ENCODE measurements around the gene AMH.
A peak's percentile ranks its signal among the peaks of the same experiment; 100 is the strongest.

AMH gene

GRCh38 chr19:2242816-2243215 lies 6.3 kb upstream of the AMH start:
- no peak for DNase-seq
- Histone ChIP-seq H3K9me3 (ENCODE audit: insufficient read depth, low read depth, low read length) (peaks cover 4% of the 10 kb centered on the region), H2AK5ac (ENCODE audit: low read length) (no peak overlapping the region), H2BK12ac (ENCODE audit: low read length) (no peak overlapping the region), H2AFZ (ENCODE audit: insufficient read depth, low read length, poor library complexity) (no peak overlapping the region), H2BK120ac (ENCODE audit: insufficient read depth, low read length, poor library complexity) (no peak overlapping the region), H4K91ac (ENCODE audit: low read depth, low read length) (no peak overlapping the region), H3K18ac (ENCODE audit: low read length) (peak overlapping the region; percentile 15), H3K14ac (ENCODE audit: low read length) (no peak overlapping the region), H3K79me2 (ENCODE audit: control insufficient read depth, insufficient read depth, low read length, poor library complexity) (peaks cover 32% of the 10 kb centered on the region), H3K4ac (ENCODE audit: low read depth, low read length) (peak overlapping the region; percentile 66), H3K79me1 (ENCODE audit: low read length) (no peaks in the 10 kb centered on the region), H4K12ac (ENCODE audit: low read depth, low read length) (no peak overlapping the region), H3K27ac (ENCODE audit: low read depth, low read length) (no peak overlapping the region), H3K4me2 (ENCODE audit: low read length) (no peak overlapping the region), H4K8ac (ENCODE audit: low read depth, low read length) (no peak overlapping the region), H3K4me3 (ENCODE audit: low read depth, low read length) (no peak overlapping the region), H2BK5ac (ENCODE audit: low read depth, low read length, poor library complexity) (no peak overlapping the region), H3K9ac (ENCODE audit: low read length) (no peak overlapping the region), H3K36me3 (ENCODE audit: control insufficient read depth in 1 of 2, insufficient read depth in 2 of 2, low read length in 2 of 2) (peaks cover 64 to 71% of the 10 kb centered on the region in 2 experiments), H3K4me1 (ENCODE audit: control insufficient read depth in 1 of 2, insufficient read depth in 2 of 2, low read length in 2 of 2) (peaks cover 2 to 6% of the 10 kb centered on the region in 2 experiments), H3K23ac (ENCODE audit: low read length) (no peak overlapping the region), H3K27me3 (ENCODE audit: insufficient read depth, low read length) (no peaks in the 10 kb centered on the region)
- WGBS (ENCODE audit: extremely low coverage, insufficient coverage, insufficient read length) = no CpG with 5 or more reads among the region's 8 CpGs

- no peaks in the 10 kb centered on the region for H3K79me1 ChIP-seq (ENCODE audit: low read length)
- no peak overlapping the region for H3K23ac ChIP-seq (ENCODE audit: low read length)
- peak in 1 of 2 donors; percentile 56 for DNase-seq
- H2AFZ ChIP-seq (ENCODE audit: insufficient read depth, low read length, poor library complexity) = no peak overlapping the region
- no peak overlapping the region for H3K9ac ChIP-seq (ENCODE audit: low read length)
- H3K4me3 ChIP-seq (ENCODE audit: low read depth, low read length) = no peak overlapping the region
- H2BK5ac ChIP-seq (ENCODE audit: low read depth, low read length, poor library complexity) = no peak overlapping the region
- H3K4me1 ChIP-seq (ENCODE audit: control insufficient read depth in 1 of 2, insufficient read depth in 2 of 2, low read length in 2 of 2) = peaks cover 0 to 4% of the 10 kb centered on the region in 2 experiments
- H2BK12ac ChIP-seq (ENCODE audit: low read length) = no peak overlapping the region
- no peak overlapping the region for H3K4ac ChIP-seq (ENCODE audit: low read depth, low read length)
- H3K27ac ChIP-seq (ENCODE audit: low read depth, low read length) = no peak overlapping the region
- H4K8ac ChIP-seq (ENCODE audit: low read depth, low read length) = no peak overlapping the region
- H4K12ac ChIP-seq (ENCODE audit: low read depth, low read length) = no peak overlapping the region
- peaks cover 71 to 73% of the 10 kb centered on the region in 2 experiments for H3K36me3 ChIP-seq (ENCODE audit: control insufficient read depth in 1 of 2, insufficient read depth in 2 of 2, low read length in 2 of 2)
- H4K91ac ChIP-seq (ENCODE audit: low read depth, low read length) = no peak overlapping the region
- peaks cover 27% of the 10 kb centered on the region for H3K79me2 ChIP-seq (ENCODE audit: control insufficient read depth, insufficient read depth, low read length, poor library complexity)
- H3K4me2 ChIP-seq (ENCODE audit: low read length) = no peak overlapping the region
- WGBS (ENCODE audit: extremely low coverage, insufficient coverage, insufficient read length) = no CpG with 5 or more reads among the region's 32 CpGs
- H2BK120ac ChIP-seq (ENCODE audit: insufficient read depth, low read length, poor library complexity) = no peak overlapping the region
- H3K27me3 ChIP-seq (ENCODE audit: insufficient read depth, low read length) = no peaks in the 10 kb centered on the region
- no peak overlapping the region for H3K14ac ChIP-seq (ENCODE audit: low read length)
- peaks cover 5% of the 10 kb centered on the region for H3K9me3 ChIP-seq (ENCODE audit: insufficient read depth, low read depth, low read length)
- H3K18ac ChIP-seq (ENCODE audit: low read length) = peak overlapping the region; percentile 15
- H2AK5ac ChIP-seq (ENCODE audit: low read length) = no peak overlapping the region
Observed at GRCh38 chr19:2243274-2244124, 5.6 kb upstream of the AMH start.

- Histone ChIP-seq H3K27me3 (ENCODE audit: insufficient read depth, low read length) (no peaks in the 10 kb centered on the region), H4K91ac (ENCODE audit: low read depth, low read length) (no peak overlapping the region), H3K27ac (ENCODE audit: low read depth, low read length) (no peak overlapping the region), H3K36me3 (ENCODE audit: control insufficient read depth in 1 of 2, insufficient read depth in 2 of 2, low read length in 2 of 2) (peaks cover 76 to 79% of the 10 kb centered on the region in 2 experiments), H3K9me3 (ENCODE audit: insufficient read depth, low read depth, low read length) (peaks cover 6% of the 10 kb centered on the region), H4K8ac (ENCODE audit: low read depth, low read length) (no peak overlapping the region), H2BK12ac (ENCODE audit: low read length) (no peak overlapping the region), H2BK5ac (ENCODE audit: low read depth, low read length, poor library complexity) (no peak overlapping the region), H3K4ac (ENCODE audit: low read depth, low read length) (no peak overlapping the region), H4K12ac (ENCODE audit: low read depth, low read length) (no peak overlapping the region), H3K18ac (ENCODE audit: low read length) (no peak overlapping the region), H3K4me1 (ENCODE audit: control insufficient read depth in 1 of 2, insufficient read depth in 2 of 2, low read length in 2 of 2) (peaks cover 0 to 3% of the 10 kb centered on the region in 2 experiments), H3K79me2 (ENCODE audit: control insufficient read depth, insufficient read depth, low read length, poor library complexity) (peaks cover 22% of the 10 kb centered on the region), H3K4me3 (ENCODE audit: low read depth, low read length) (no peak overlapping the region), H3K23ac (ENCODE audit: low read length) (no peak overlapping the region), H2AK5ac (ENCODE audit: low read length) (no peak overlapping the region), H3K4me2 (ENCODE audit: low read length) (no peak overlapping the region), H2AFZ (ENCODE audit: insufficient read depth, low read length, poor library complexity) (no peak overlapping the region), H3K9ac (ENCODE audit: low read length) (no peak overlapping the region), H3K79me1 (ENCODE audit: low read length) (no peaks in the 10 kb centered on the region), H3K14ac (ENCODE audit: low read length) (no peak overlapping the region), H2BK120ac (ENCODE audit: insufficient read depth, low read length, poor library complexity) (no peak overlapping the region)
- DNase-seq = no peak
- WGBS (ENCODE audit: extremely low coverage, insufficient coverage, insufficient read length) = no CpG with 5 or more reads among the region's 12 CpGs
Observed at GRCh38 chr19:2244125-2244411, 5.1 kb upstream of the AMH start.

- H3K79me2 ChIP-seq (ENCODE audit: control insufficient read depth, insufficient read depth, low read length, poor library complexity) = peaks cover 22% of the 10 kb centered on the region
- H3K9me3 ChIP-seq (ENCODE audit: insufficient read depth, low read depth, low read length) = peaks cover 6% of the 10 kb centered on the region
- H4K12ac ChIP-seq (ENCODE audit: low read depth, low read length) = no peak overlapping the region
- no CpG with 5 or more reads among the region's 21 CpGs for WGBS (ENCODE audit: extremely low coverage, insufficient coverage, insufficient read length)
- H3K18ac ChIP-seq (ENCODE audit: low read length) = no peak overlapping the region
- no peak overlapping the region for H3K4ac ChIP-seq (ENCODE audit: low read depth, low read length)
- no peaks in the 10 kb centered on the region for H3K79me1 ChIP-seq (ENCODE audit: low read length)
- H3K14ac ChIP-seq (ENCODE audit: low read length) = no peak overlapping the region
- H2BK12ac ChIP-seq (ENCODE audit: low read length) = no peak overlapping the region
- H3K4me3 ChIP-seq (ENCODE audit: low read depth, low read length) = no peak overlapping the region
- H3K36me3 ChIP-seq (ENCODE audit: control insufficient read depth in 1 of 2, insufficient read depth in 2 of 2, low read length in 2 of 2) = peaks cover 76 to 81% of the 10 kb centered on the region in 2 experiments
- no peak overlapping the region for H4K8ac ChIP-seq (ENCODE audit: low read depth, low read length)
- no peak overlapping the region for H3K27ac ChIP-seq (ENCODE audit: low read depth, low read length)
- H3K23ac ChIP-seq (ENCODE audit: low read length) = no peak overlapping the region
- H3K27me3 ChIP-seq (ENCODE audit: insufficient read depth, low read length) = no peaks in the 10 kb centered on the region
- H4K91ac ChIP-seq (ENCODE audit: low read depth, low read length) = no peak overlapping the region
- no peak for DNase-seq
- H2AK5ac ChIP-seq (ENCODE audit: low read length) = no peak overlapping the region
- H3K4me2 ChIP-seq (ENCODE audit: low read length) = no peak overlapping the region
- H3K4me1 ChIP-seq (ENCODE audit: control insufficient read depth in 1 of 2, insufficient read depth in 2 of 2, low read length in 2 of 2) = peaks cover 0 to 3% of the 10 kb centered on the region in 2 experiments
- H2BK120ac ChIP-seq (ENCODE audit: insufficient read depth, low read length, poor library complexity) = no peak overlapping the region
- no peak overlapping the region for H2AFZ ChIP-seq (ENCODE audit: insufficient read depth, low read length, poor library complexity)
- no peak overlapping the region for H2BK5ac ChIP-seq (ENCODE audit: low read depth, low read length, poor library complexity)
- H3K9ac ChIP-seq (ENCODE audit: low read length) = no peak overlapping the region
Observed at GRCh38 chr19:2244486-2244885, 4.6 kb upstream of the AMH start.
